ENCODE measurements around the gene COX6A2.

COX6A2 gene

GRCh38 chr16:31397701-31398100 is 30.5 kb downstream of the COX6A2 start:
- no peaks in the 10 kb centered on the region for H3K9me2 ChIP-seq (replicated peaks; ENCODE audit: low read depth, low read length)
- no peaks in the 10 kb centered on the region for H3K36me3 ChIP-seq (ENCODE audit: insufficient read depth, low read length)
- no peak overlapping the region for H3K9ac ChIP-seq (ENCODE audit: low read depth, low read length, poor library complexity, severe bottlenecking)
- H3F3A ChIP-seq (ENCODE audit: low read depth): peaks cover 11% of the 10 kb centered on the region
- TF ChIP-seq, protein P1, sequence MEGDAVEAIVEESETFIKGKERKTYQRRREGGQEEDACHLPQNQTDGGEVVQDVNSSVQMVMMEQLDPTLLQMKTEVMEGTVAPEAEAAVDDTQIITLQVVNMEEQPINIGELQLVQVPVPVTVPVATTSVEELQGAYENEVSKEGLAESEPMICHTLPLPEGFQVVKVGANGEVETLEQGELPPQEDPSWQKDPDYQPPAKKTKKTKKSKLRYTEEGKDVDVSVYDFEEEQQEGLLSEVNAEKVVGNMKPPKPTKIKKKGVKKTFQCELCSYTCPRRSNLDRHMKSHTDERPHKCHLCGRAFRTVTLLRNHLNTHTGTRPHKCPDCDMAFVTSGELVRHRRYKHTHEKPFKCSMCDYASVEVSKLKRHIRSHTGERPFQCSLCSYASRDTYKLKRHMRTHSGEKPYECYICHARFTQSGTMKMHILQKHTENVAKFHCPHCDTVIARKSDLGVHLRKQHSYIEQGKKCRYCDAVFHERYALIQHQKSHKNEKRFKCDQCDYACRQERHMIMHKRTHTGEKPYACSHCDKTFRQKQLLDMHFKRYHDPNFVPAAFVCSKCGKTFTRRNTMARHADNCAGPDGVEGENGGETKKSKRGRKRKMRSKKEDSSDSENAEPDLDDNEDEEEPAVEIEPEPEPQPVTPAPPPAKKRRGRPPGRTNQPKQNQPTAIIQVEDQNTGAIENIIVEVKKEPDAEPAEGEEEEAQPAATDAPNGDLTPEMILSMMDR (conservative IDR thresholded peaks at IDR 0.05; ENCODE audit: low read length): no peak
- TF ChIP-seq EZH2phosphoT487 (IDR thresholded peaks at IDR 0.05; ENCODE audit: borderline replicate concordance): no peak
- H2AFZ ChIP-seq (ENCODE audit: low read length): no peak overlapping the region
- no peaks in the 10 kb centered on the region for H3K27me3 ChIP-seq (ENCODE audit: insufficient read depth, low read length, poor library complexity, severe bottlenecking)
- H3K9me3 ChIP-seq (ENCODE audit: insufficient read depth, low read depth, low read length): no peaks in the 10 kb centered on the region
- peaks cover 70% of the 10 kb centered on the region for H3K79me2 ChIP-seq (ENCODE audit: insufficient read depth, low read length)
- H3K4me2 ChIP-seq (ENCODE audit: low read depth, low read length, poor library complexity, severe bottlenecking): no peak overlapping the region
- no peaks in the 10 kb centered on the region for H4K20me1 ChIP-seq (ENCODE audit: insufficient read depth, low read length, poor library complexity, severe bottlenecking)
- peaks cover 90% of the 10 kb centered on the region for H3K4me1 ChIP-seq (ENCODE audit: insufficient read depth, low read length, poor library complexity, severe bottlenecking)
- no peak overlapping the region for H3K4me3 ChIP-seq (ENCODE audit: low read length, poor library complexity, severe bottlenecking)

GRCh38 chr16:31397096-31397660 is 31.0 kb downstream of the COX6A2 start:
- Histone ChIP-seq H3K4me2 (ENCODE audit: low read depth, low read length, poor library complexity, severe bottlenecking) (peak overlapping the region; percentile 92), H3K79me2 (ENCODE audit: insufficient read depth, low read length) (peaks cover 72% of the 10 kb centered on the region), H3F3A (ENCODE audit: low read depth) (peaks cover 7% of the 10 kb centered on the region; the same call in 1 of the 2 replicates), H2AFZ (ENCODE audit: low read length) (no peak overlapping the region), H3K4me3 (ENCODE audit: low read length, poor library complexity, severe bottlenecking) (no peak overlapping the region), H3K36me3 (ENCODE audit: insufficient read depth, low read length) (no peaks in the 10 kb centered on the region), H3K9ac (ENCODE audit: low read depth, low read length, poor library complexity, severe bottlenecking) (no peak overlapping the region), H3K27me3 (ENCODE audit: insufficient read depth, low read length, poor library complexity, severe bottlenecking) (no peaks in the 10 kb centered on the region), H4K20me1 (ENCODE audit: insufficient read depth, low read length, poor library complexity, severe bottlenecking) (no peaks in the 10 kb centered on the region), H3K9me2 (replicated peaks; ENCODE audit: low read depth, low read length) (no peaks in the 10 kb centered on the region), H3K9me3 (ENCODE audit: insufficient read depth, low read depth, low read length) (no peaks in the 10 kb centered on the region), H3K4me1 (ENCODE audit: insufficient read depth, low read length, poor library complexity, severe bottlenecking) (peaks cover 90% of the 10 kb centered on the region)
- TF ChIP-seq, protein P1 (conservative IDR thresholded peaks at IDR 0.05; ENCODE audit: low read length): no peak
- TF ChIP-seq EZH2phosphoT487 (IDR thresholded peaks at IDR 0.05; ENCODE audit: borderline replicate concordance): no peak

DNA sequence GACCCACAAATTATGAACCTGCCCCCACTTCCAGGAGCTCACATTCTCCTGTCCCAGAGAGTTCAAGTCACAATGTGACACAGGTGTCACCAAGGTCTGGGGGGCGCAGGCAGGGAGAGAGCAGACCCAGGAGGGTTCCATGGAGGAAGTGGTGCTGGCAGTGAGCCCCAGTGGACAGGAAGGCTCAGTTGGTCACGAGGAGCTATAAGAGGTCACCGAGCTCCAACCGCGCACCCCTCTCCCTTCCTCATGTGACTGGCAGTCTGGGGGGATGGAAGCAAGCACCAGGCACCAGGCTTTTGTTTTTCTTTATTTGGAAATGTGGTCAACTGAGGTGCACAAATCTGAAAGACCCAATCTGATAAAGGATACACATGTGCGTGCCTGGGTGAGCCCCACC is 32.5 kb downstream of the COX6A2 start:
- peaks cover 7% of the 10 kb centered on the region; the same call in 1 of the 2 replicates for H3F3A ChIP-seq (ENCODE audit: low read depth)
- H3K4me2 ChIP-seq (ENCODE audit: low read depth, low read length, poor library complexity, severe bottlenecking): peak overlapping the region; percentile 92
- peak overlapping the region; percentile 65 for H3K9ac ChIP-seq (ENCODE audit: low read depth, low read length, poor library complexity, severe bottlenecking)
- H2AFZ ChIP-seq (ENCODE audit: low read length): no peak overlapping the region
- H3K4me1 ChIP-seq (ENCODE audit: insufficient read depth, low read length, poor library complexity, severe bottlenecking): peaks cover 76% of the 10 kb centered on the region
- no peaks in the 10 kb centered on the region for H3K27me3 ChIP-seq (ENCODE audit: insufficient read depth, low read length, poor library complexity, severe bottlenecking)
- H4K20me1 ChIP-seq (ENCODE audit: insufficient read depth, low read length, poor library complexity, severe bottlenecking): no peaks in the 10 kb centered on the region
- H3K9me3 ChIP-seq (ENCODE audit: insufficient read depth, low read depth, low read length): no peaks in the 10 kb centered on the region
- TF ChIP-seq, protein P1 (conservative IDR thresholded peaks at IDR 0.05; ENCODE audit: low read length): no peak
- TF ChIP-seq EZH2phosphoT487 (IDR thresholded peaks at IDR 0.05; ENCODE audit: borderline replicate concordance): no peak
- H3K79me2 ChIP-seq (ENCODE audit: insufficient read depth, low read length): peaks cover 60% of the 10 kb centered on the region
- peak overlapping the region; percentile 85 for H3K4me3 ChIP-seq (ENCODE audit: low read length, poor library complexity, severe bottlenecking)
- H3K36me3 ChIP-seq (ENCODE audit: insufficient read depth, low read length): no peaks in the 10 kb centered on the region
- no peaks in the 10 kb centered on the region for H3K9me2 ChIP-seq (replicated peaks; ENCODE audit: low read depth, low read length)
